ENCODE measurements around the gene CTNNAL1.

Gene CTNNAL1

GRCh38 chr9:109051733-109052132, 38.4 kb upstream of the CTNNAL1 start (continued):
- no peak for TF ChIP-seq SETDB1 (IDR thresholded peaks at IDR 0.05; ENCODE audit: insufficient read length, low read length)

GRCh38 chr9:109050444-109050843, 37.1 kb upstream of the CTNNAL1 start:
- no peak overlapping the region for H3K4me3 ChIP-seq (ENCODE audit: low read depth, low read length)
- no peak overlapping the region for H3K27ac ChIP-seq (ENCODE audit: extremely low read depth, low read depth, low read length)
- no peaks in the 10 kb centered on the region for H3K9me3 ChIP-seq (ENCODE audit: control insufficient read depth, insufficient read depth, low read depth, low read length)
- H3K4me1 ChIP-seq (ENCODE audit: control insufficient read depth, insufficient read depth, low read length), result no peaks in the 10 kb centered on the region
- TF ChIP-seq ZNF292 (tag by site-specific recombination; IDR thresholded peaks at IDR 0.05; ENCODE audit: borderline replicate concordance, low read depth), result no peak
- TF ChIP-seq ZNF10 (tag by site-specific recombination; IDR thresholded peaks at IDR 0.05), result no peak
- TF ChIP-seq ZNF324 (tag by site-specific recombination; IDR thresholded peaks at IDR 0.05), result no peak
- no peak for TF ChIP-seq ZBTB17 (tag by site-specific recombination; IDR thresholded peaks at IDR 0.05)
- ChIA-PET CTCF (interaction anchor here (0.5 to 0.6 kb wide), 2 partner anchors 9 to 66 kb away, joined by 3 to 7 read pairs; no protein-coding TSS in a partner anchor), POLR2A (no interaction called here)
- peaks cover 44 to 89% of the 10 kb centered on the region in 2 experiments for H3K36me3 ChIP-seq (ENCODE audit: control insufficient read depth in 2 of 2, insufficient read depth in 1 of 2, low read length in 2 of 2)

- CTCF ChIA-PET, result interaction anchor here (0.5 to 0.7 kb wide), 2 partner anchors 152 to 273 kb away, joined by 3 to 6 read pairs; no protein-coding TSS in a partner anchor
- H3K27ac ChIP-seq (ENCODE audit: extremely low read depth, low read depth, low read length), result no peak overlapping the region
Observed at GRCh38 chr9:109048822-109049221, 35.5 kb upstream of the CTNNAL1 start.

GRCh38 chr9:109047259-109047658, 34.0 kb upstream of the CTNNAL1 start:
- H3K9me3 ChIP-seq (ENCODE audit: control insufficient read depth, insufficient read depth, low read depth, low read length), result no peaks in the 10 kb centered on the region
- no peak overlapping the region for H3K27ac ChIP-seq (ENCODE audit: extremely low read depth, low read depth, low read length)
- peaks cover 31 to 91% of the 10 kb centered on the region in 2 experiments for H3K36me3 ChIP-seq (ENCODE audit: control insufficient read depth in 2 of 2, insufficient read depth in 1 of 2, low read length in 2 of 2)
- no peak overlapping the region for H3K4me3 ChIP-seq (ENCODE audit: low read depth, low read length)
- TF ChIP-seq ZSCAN23 (tag by site-specific recombination; IDR thresholded peaks at IDR 0.05) (no peak), IKZF3 (tag by site-specific recombination; IDR thresholded peaks at IDR 0.05) (no peak), ZNF596 (tag by site-specific recombination; IDR thresholded peaks at IDR 0.05) (no peak), KLF7 (tag by site-specific recombination; IDR thresholded peaks at IDR 0.05; ENCODE audit: borderline replicate concordance) (no peak), FEZF1 (tag by site-specific recombination; IDR thresholded peaks at IDR 0.05) (no peak), ZBTB21 (tag by site-specific recombination; IDR thresholded peaks at IDR 0.05) (no peak), AEBP2 (tag by site-specific recombination; IDR thresholded peaks at IDR 0.05; ENCODE audit: borderline replicate concordance) (no peak), ZNF202 (tag by site-specific recombination; IDR thresholded peaks at IDR 0.05; ENCODE audit: borderline replicate concordance) (no peak), ZBTB48 (tag by site-specific recombination; IDR thresholded peaks at IDR 0.05) (no peak), ZNF837 (tag by site-specific recombination; IDR thresholded peaks at IDR 0.05) (no peak), ZNF585B (tag by site-specific recombination; IDR thresholded peaks at IDR 0.05) (no peak), ZNF211 (tag by site-specific recombination; IDR thresholded peaks at IDR 0.05; ENCODE audit: low read depth) (no peak), TSHZ1 (tag by site-specific recombination; IDR thresholded peaks at IDR 0.05; ENCODE audit: borderline replicate concordance) (no peak), SALL2 (tag by site-specific recombination; IDR thresholded peaks at IDR 0.05; ENCODE audit: borderline replicate concordance) (no peak), ZSCAN16 (tag by site-specific recombination; IDR thresholded peaks at IDR 0.05) (no peak), ZNF555 (tag by site-specific recombination; conservative IDR thresholded peaks at IDR 0.05) (no peak)
- no peaks in the 10 kb centered on the region for H3K4me1 ChIP-seq (ENCODE audit: control insufficient read depth, insufficient read depth, low read length)
- ChIA-PET POLR2A (no interaction called here), CTCF (interaction anchor here (1.0 kb wide), 1 partner anchor 353 kb away, joined by 3 read pairs; no protein-coding TSS in a partner anchor)

More at GRCh38 chr9:109048822-109049221, 35.5 kb upstream of the CTNNAL1 start:
- Histone ChIP-seq H3K36me3 (ENCODE audit: control insufficient read depth in 2 of 2, insufficient read depth in 1 of 2, low read length in 2 of 2) (peaks cover 38 to 91% of the 10 kb centered on the region in 2 experiments), H3K4me1 (ENCODE audit: control insufficient read depth, insufficient read depth, low read length) (no peaks in the 10 kb centered on the region), H3K9me3 (ENCODE audit: control insufficient read depth, insufficient read depth, low read depth, low read length) (no peaks in the 10 kb centered on the region), H3K4me3 (ENCODE audit: low read depth, low read length) (no peak overlapping the region)
- no peak for TF ChIP-seq KLF9 (tag by site-specific recombination; IDR thresholded peaks at IDR 0.05; ENCODE audit: low read depth)
- TF ChIP-seq KLF16 (tag by site-specific recombination; IDR thresholded peaks at IDR 0.05), result no peak
- POLR2A ChIA-PET, result no interaction called here
